Astrocyte (in vitro differentiated cells and primary cell): ENCODE measurements around the gene PACRG. TPM values are rescaled to one million over a fixed set of nuclear protein-coding genes. Genes with fewer than 3 reads are reported as not detected.

Experiments used
- DNase-seq: peaks from one replicate; pipeline ENCODE4 v3.0.0-alpha.2; 2010; ENCODE audit warnings: low read depth
- FAIRE-seq: peaks from 2 replicates; lab custom pipeline; 2011; peaks lifted over from hg19 to GRCh38; lab: Jason Lieb, UNC
- H2AFZ ChIP-seq: 2 replicates; pipeline ENCODE4 v1.6.0; 2012; ENCODE audit warnings: low read depth, low read length, inconsistent platforms
- H3K27ac ChIP-seq: 2 replicates; pipeline ENCODE4 v1.5.1; 2011; ENCODE audit warnings: low read depth, low read length, inconsistent platforms
- H3K27me3 ChIP-seq: 2 replicates; pipeline ENCODE4 v1.6.0; 2011; ENCODE audit warnings: low read length, inconsistent platforms; ENCODE audit not compliant: insufficient read depth
- H3K36me3 ChIP-seq: 2 replicates; pipeline ENCODE4 v1.5.1; 2011; ENCODE audit warnings: low read length, inconsistent platforms; ENCODE audit not compliant: insufficient read depth
- H3K4me1 ChIP-seq: 2 replicates; pipeline ENCODE4 v1.5.1; 2011; ENCODE audit warnings: low read length, inconsistent platforms; ENCODE audit not compliant: insufficient read depth
- H3K4me2 ChIP-seq: 2 replicates; pipeline ENCODE4 v1.6.0; 2012; ENCODE audit warnings: low read length, inconsistent platforms
- H3K4me3 ChIP-seq: 2 replicates; pipeline ENCODE4 v1.5.1; 2011; ENCODE audit warnings: low read depth, mild to moderate bottlenecking, low read length, inconsistent platforms; ENCODE audit not compliant: insufficient read depth
- H3K79me2 ChIP-seq: 2 replicates; pipeline ENCODE4 v1.6.0; 2012; ENCODE audit warnings: mild to moderate bottlenecking, low read length, inconsistent platforms; ENCODE audit not compliant: insufficient read depth
- H3K9ac ChIP-seq: 2 replicates; pipeline ENCODE4 v1.6.0; 2012; ENCODE audit warnings: mild to moderate bottlenecking, low read length, inconsistent platforms
- H3K9me3 ChIP-seq: 2 replicates; pipeline ENCODE4 v1.5.1; 2012; ENCODE audit warnings: low read depth, mild to moderate bottlenecking, low read length, inconsistent platforms; ENCODE audit not compliant: insufficient read depth
- H4K20me1 ChIP-seq: 2 replicates; pipeline ENCODE4 v1.6.0; 2012; ENCODE audit warnings: low read length, inconsistent platforms; ENCODE audit not compliant: insufficient read depth
- H3K27ac Mint-ChIP-seq: one replicate; pipeline ENCODE4 v1.8.0; 2021; ENCODE audit warnings: mild to moderate bottlenecking, mixed read lengths; ENCODE audit not compliant: unreplicated experiment
- H3K27me3 Mint-ChIP-seq: one replicate; pipeline ENCODE4 v1.8.0; 2021; ENCODE audit warnings: low read depth, mixed read lengths; ENCODE audit not compliant: unreplicated experiment
- H3K36me3 Mint-ChIP-seq: one replicate; pipeline ENCODE4 v1.8.0; 2021; ENCODE audit warnings: low read depth, mixed read lengths; ENCODE audit not compliant: unreplicated experiment
- H3K4me1 Mint-ChIP-seq: one replicate; pipeline ENCODE4 v1.8.0; 2021; ENCODE audit warnings: low read depth, mixed read lengths; ENCODE audit not compliant: unreplicated experiment
- H3K4me3 Mint-ChIP-seq: one replicate; pipeline ENCODE4 v1.8.0; 2021; ENCODE audit warnings: mild to moderate bottlenecking, moderate library complexity, mixed read lengths; ENCODE audit not compliant: unreplicated experiment
- H3K9me3 Mint-ChIP-seq: one replicate; pipeline ENCODE4 v1.8.0; 2021; ENCODE audit warnings: mild to moderate bottlenecking, mixed read lengths; ENCODE audit not compliant: unreplicated experiment
- EZH2 ChIP-seq: IDR thresholded peaks from 2 replicates; pipeline ENCODE4 v1.6.1; 2012; ENCODE audit warnings: mild to moderate bottlenecking, low read length, inconsistent platforms; ENCODE audit not compliant: insufficient read depth
- total RNA-seq: library from RNA; stranded (reverse); gene quantifications from 2 replicates; pipeline ENCODE4 v1.2.1, GENCODE V29; 2021
- TF ChIP-seq, protein P1 (sequence below): IDR thresholded peaks from 2 replicates; pipeline ENCODE4 v1.5.1; 2011; ENCODE audit warnings: low read depth, mild to moderate bottlenecking, inconsistent platforms, low read length, moderate library complexity; ENCODE audit not compliant: insufficient read depth

PACRG gene
- total RNA-seq, 1 donor from 2014 or later, result not detected

DNA sequence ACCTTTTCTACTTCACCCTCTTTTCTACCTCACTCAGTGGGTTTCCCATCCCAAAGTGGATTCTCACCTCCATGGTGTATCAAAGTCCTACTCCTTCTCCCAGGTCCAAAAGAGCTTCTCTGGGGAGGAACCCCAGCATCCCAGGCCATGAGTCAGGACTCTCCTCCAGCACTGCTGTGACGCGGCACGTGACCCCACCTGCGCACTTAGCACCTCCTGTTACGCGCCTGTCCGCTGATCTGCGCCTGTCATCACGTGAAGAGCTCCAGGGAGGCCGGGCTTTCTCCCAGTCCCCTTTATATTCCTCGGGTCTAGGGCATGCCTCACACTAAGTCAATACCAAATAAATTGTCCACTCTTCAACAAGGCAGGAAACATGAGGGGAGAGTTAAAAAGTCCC lies 459.8 kb downstream of the PACRG start:
- FAIRE-seq, result no peak

DNA sequence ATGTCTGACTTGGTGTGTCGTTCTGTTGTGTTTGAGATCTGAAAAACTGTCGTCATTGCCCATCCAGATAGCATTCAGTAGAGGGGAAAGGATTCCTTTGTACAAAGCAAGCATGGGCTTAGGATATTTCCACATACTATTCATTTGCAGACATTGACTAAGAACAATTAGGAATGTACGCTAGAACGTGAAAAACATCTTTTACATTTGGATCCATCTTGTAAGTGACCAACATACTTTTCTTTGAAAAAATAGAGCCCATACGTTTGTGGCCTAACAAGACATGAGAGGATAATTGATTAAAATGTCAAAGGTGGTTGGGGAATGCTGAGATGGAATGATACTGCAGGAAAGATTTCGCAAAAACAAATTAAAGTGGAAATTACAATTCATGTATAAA lies 461.0 kb downstream of the PACRG start:
- no peak overlapping the region for H2AFZ ChIP-seq
- DNase-seq (peak; percentile 75), FAIRE-seq (no peak)
- peaks cover 11% of the 10 kb centered on the region for H3K4me1 Mint-ChIP-seq
- no peaks in the 10 kb centered on the region for H3K4me1 ChIP-seq
- no peaks in the 10 kb centered on the region for H3K9me3 ChIP-seq
- H3K27ac ChIP-seq, result no peak overlapping the region
- H3K36me3 ChIP-seq, result no peaks in the 10 kb centered on the region
- no peaks in the 10 kb centered on the region for H4K20me1 ChIP-seq
- no peaks in the 10 kb centered on the region for H3K36me3 Mint-ChIP-seq
- TF ChIP-seq, protein P1, sequence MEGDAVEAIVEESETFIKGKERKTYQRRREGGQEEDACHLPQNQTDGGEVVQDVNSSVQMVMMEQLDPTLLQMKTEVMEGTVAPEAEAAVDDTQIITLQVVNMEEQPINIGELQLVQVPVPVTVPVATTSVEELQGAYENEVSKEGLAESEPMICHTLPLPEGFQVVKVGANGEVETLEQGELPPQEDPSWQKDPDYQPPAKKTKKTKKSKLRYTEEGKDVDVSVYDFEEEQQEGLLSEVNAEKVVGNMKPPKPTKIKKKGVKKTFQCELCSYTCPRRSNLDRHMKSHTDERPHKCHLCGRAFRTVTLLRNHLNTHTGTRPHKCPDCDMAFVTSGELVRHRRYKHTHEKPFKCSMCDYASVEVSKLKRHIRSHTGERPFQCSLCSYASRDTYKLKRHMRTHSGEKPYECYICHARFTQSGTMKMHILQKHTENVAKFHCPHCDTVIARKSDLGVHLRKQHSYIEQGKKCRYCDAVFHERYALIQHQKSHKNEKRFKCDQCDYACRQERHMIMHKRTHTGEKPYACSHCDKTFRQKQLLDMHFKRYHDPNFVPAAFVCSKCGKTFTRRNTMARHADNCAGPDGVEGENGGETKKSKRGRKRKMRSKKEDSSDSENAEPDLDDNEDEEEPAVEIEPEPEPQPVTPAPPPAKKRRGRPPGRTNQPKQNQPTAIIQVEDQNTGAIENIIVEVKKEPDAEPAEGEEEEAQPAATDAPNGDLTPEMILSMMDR, result no peak
- TF ChIP-seq EZH2, result no peak
- no peak overlapping the region for H3K27ac Mint-ChIP-seq
- H3K9me3 Mint-ChIP-seq, result peaks cover 8% of the 10 kb centered on the region
- no peak overlapping the region for H3K4me3 Mint-ChIP-seq
- H3K4me3 ChIP-seq, result no peak overlapping the region
- H3K27me3 ChIP-seq, result no peaks in the 10 kb centered on the region
- H3K4me2 ChIP-seq, result no peak overlapping the region
- H3K27me3 Mint-ChIP-seq, result peaks cover 5% of the 10 kb centered on the region
- no peak overlapping the region for H3K9ac ChIP-seq
- H3K79me2 ChIP-seq, result no peaks in the 10 kb centered on the region

More for the DNA sequence above, 459.8 kb downstream of the PACRG start:
- Histone ChIP-seq H2AFZ (no peak overlapping the region), H3K9ac (no peak overlapping the region), H3K27ac (no peak overlapping the region), H3K9me3 (no peaks in the 10 kb centered on the region), H4K20me1 (no peaks in the 10 kb centered on the region), H3K79me2 (no peaks in the 10 kb centered on the region), H3K4me2 (no peak overlapping the region), H3K4me1 (no peaks in the 10 kb centered on the region), H3K36me3 (no peaks in the 10 kb centered on the region), H3K27me3 (no peaks in the 10 kb centered on the region), H3K4me3 (no peak overlapping the region)
- Mint-ChIP-seq H3K27me3 (peaks cover 5% of the 10 kb centered on the region), H3K27ac (no peak overlapping the region), H3K4me1 (peaks cover 11% of the 10 kb centered on the region), H3K4me3 (no peak overlapping the region), H3K9me3 (peaks cover 8% of the 10 kb centered on the region), H3K36me3 (no peaks in the 10 kb centered on the region)
- TF ChIP-seq EZH2, result no peak
- TF ChIP-seq, protein P1, result no peak
- DNase-seq, result no peak

DNA sequence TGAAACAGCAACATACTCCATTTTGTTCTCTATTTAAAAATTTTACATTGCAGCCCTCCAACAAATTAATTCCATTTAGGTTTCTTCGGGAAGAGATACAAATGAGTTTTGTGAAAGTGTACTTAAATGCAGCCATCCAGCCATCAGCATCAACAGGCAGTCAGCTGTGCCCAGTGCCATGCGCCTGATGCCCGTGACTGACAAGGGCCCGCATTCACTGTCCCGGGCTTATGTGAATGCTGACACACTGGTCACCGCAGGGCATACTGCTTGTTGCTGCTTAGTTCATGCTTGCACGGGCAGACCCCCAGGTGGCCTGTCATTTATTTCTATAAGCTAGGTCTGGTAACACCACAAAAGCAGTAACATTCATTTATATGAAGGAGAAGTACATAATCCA lies 461.8 kb downstream of the PACRG start:
- no peak for TF ChIP-seq EZH2
- H3K9me3 ChIP-seq, result no peaks in the 10 kb centered on the region
- no peak overlapping the region for H3K27ac ChIP-seq
- no peaks in the 10 kb centered on the region for H4K20me1 ChIP-seq
- Mint-ChIP-seq H3K36me3 (no peaks in the 10 kb centered on the region), H3K4me1 (peaks cover 11% of the 10 kb centered on the region), H3K27ac (no peak overlapping the region), H3K4me3 (no peak overlapping the region), H3K27me3 (peaks cover 5% of the 10 kb centered on the region), H3K9me3 (peaks cover 8% of the 10 kb centered on the region)
- H3K9ac ChIP-seq, result no peak overlapping the region
- no peaks in the 10 kb centered on the region for H3K27me3 ChIP-seq
- DNase-seq (no peak), FAIRE-seq (no peak)
- no peak overlapping the region for H3K4me2 ChIP-seq
- no peaks in the 10 kb centered on the region for H3K36me3 ChIP-seq
- no peaks in the 10 kb centered on the region for H3K79me2 ChIP-seq
- H3K4me1 ChIP-seq, result no peaks in the 10 kb centered on the region
- no peak overlapping the region for H3K4me3 ChIP-seq
- H2AFZ ChIP-seq, result no peak overlapping the region
